SU-DHL-6 (cell line): ENCODE results near the gene MPLKIP.

Experiments used
- EZH2phosphoT487 ChIP-seq: fragments of 200-600 bp; sonication (generic), shearing (Covaris generic); conservative IDR thresholded peaks from 2 replicates; pipeline ENCODE4 v1.6.1; 2018; ENCODE audit warnings: mild to moderate bottlenecking, antibody characterized with exemption, low read length, moderate library complexity, mixed read lengths
- TF ChIP-seq, protein P1 (sequence below): fragments of 200-600 bp; sonication (generic); IDR thresholded peaks from one replicate; pipeline ENCODE4 v1.5.1; 2017; ENCODE audit warnings: antibody characterized with exemption, mild to moderate bottlenecking, low read length, moderate library complexity; ENCODE audit not compliant: insufficient read depth, poor library complexity, severe bottlenecking

DNA sequence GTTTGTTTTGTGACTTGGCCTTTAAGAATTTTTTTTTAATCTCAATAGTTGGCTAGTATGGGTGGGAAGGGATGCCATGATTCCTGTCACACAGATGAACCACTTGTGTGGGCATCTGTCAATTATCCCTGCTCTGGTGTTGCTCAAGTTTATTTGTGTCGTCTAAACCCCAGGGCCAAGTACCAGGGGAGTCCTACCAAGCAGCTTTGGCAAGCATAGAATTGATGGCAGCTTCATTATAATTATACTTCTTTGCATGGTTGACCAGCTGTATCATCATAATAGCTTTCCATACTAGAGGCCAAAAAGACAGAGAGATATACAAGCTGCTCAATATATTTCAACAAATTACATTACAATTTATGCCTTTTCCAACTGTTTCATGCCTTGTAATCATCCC is 30.8 kb upstream of the MPLKIP start:
- TF ChIP-seq, protein P1, sequence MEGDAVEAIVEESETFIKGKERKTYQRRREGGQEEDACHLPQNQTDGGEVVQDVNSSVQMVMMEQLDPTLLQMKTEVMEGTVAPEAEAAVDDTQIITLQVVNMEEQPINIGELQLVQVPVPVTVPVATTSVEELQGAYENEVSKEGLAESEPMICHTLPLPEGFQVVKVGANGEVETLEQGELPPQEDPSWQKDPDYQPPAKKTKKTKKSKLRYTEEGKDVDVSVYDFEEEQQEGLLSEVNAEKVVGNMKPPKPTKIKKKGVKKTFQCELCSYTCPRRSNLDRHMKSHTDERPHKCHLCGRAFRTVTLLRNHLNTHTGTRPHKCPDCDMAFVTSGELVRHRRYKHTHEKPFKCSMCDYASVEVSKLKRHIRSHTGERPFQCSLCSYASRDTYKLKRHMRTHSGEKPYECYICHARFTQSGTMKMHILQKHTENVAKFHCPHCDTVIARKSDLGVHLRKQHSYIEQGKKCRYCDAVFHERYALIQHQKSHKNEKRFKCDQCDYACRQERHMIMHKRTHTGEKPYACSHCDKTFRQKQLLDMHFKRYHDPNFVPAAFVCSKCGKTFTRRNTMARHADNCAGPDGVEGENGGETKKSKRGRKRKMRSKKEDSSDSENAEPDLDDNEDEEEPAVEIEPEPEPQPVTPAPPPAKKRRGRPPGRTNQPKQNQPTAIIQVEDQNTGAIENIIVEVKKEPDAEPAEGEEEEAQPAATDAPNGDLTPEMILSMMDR = no peak
- TF ChIP-seq EZH2phosphoT487 = no peak
